Neuron (in vitro differentiated cells): ENCODE results near the gene SETD1B.
"Not testable (repeated sequence)": the region's sequence is repeated elsewhere in the genome, so short reads cannot be mapped to it uniquely, and the experiment has no call there.

Experiments used
- H2AFZ ChIP-seq: one replicate; pipeline ENCODE4 v1.6.1; 2013; ENCODE audit warnings: low read depth, mild to moderate bottlenecking, inconsistent platforms, low read length, moderate library complexity
- H3K27me3 ChIP-seq: one replicate; pipeline ENCODE4 v1.6.1; 2013; ENCODE audit warnings: low read length; ENCODE audit not compliant: insufficient read depth
- H3K36me3 ChIP-seq: one replicate; pipeline ENCODE4 v1.6.1; 2013; ENCODE audit warnings: low read length; ENCODE audit not compliant: insufficient read depth
- H3K4me1 ChIP-seq: one replicate; pipeline ENCODE4 v1.6.1; 2013; ENCODE audit warnings: low read length; ENCODE audit not compliant: insufficient read depth
- H3K4me3 ChIP-seq: 2 replicates; pipeline ENCODE4 v1.5.1; 2013; ENCODE audit warnings: mild to moderate bottlenecking, low read length, moderate library complexity
- H3K9me3 ChIP-seq: one replicate; pipeline ENCODE4 v1.6.1; 2013; ENCODE audit warnings: low read length

Gene SETD1B

GRCh38 chr12:121866331-121866730, 62.5 kb downstream of the SETD1B start:
- H3K9me3 ChIP-seq: no peaks in the 10 kb centered on the region
- H3K36me3 ChIP-seq: no peaks in the 10 kb centered on the region
- peaks cover 7% of the 10 kb centered on the region for H3K4me1 ChIP-seq
- H3K4me3 ChIP-seq: no peak overlapping the region
- H2AFZ ChIP-seq: no peak overlapping the region
- H3K27me3 ChIP-seq: no peaks in the 10 kb centered on the region

GRCh38 chr12:121869229-121869628, 65.4 kb downstream of the SETD1B start:
- H3K27me3 ChIP-seq, H3K4me3 ChIP-seq, H3K9me3 ChIP-seq, H3K4me1 ChIP-seq, H3K36me3 ChIP-seq, H2AFZ ChIP-seq: not testable (repeated sequence)

GRCh38 chr12:121871467-121871866, 67.7 kb downstream of the SETD1B start:
- no peaks in the 10 kb centered on the region for H3K27me3 ChIP-seq
- no peak overlapping the region for H3K4me3 ChIP-seq
- H2AFZ ChIP-seq: no peak overlapping the region
- no peaks in the 10 kb centered on the region for H3K9me3 ChIP-seq
- H3K36me3 ChIP-seq: no peaks in the 10 kb centered on the region
- no peaks in the 10 kb centered on the region for H3K4me1 ChIP-seq

GRCh38 chr12:121872546-121873215, 68.9 kb downstream of the SETD1B start:
- H3K4me3 ChIP-seq: no peak overlapping the region
- H3K27me3 ChIP-seq: no peaks in the 10 kb centered on the region
- H2AFZ ChIP-seq: no peak overlapping the region
- no peaks in the 10 kb centered on the region for H3K9me3 ChIP-seq
- H3K4me1 ChIP-seq: no peaks in the 10 kb centered on the region
- H3K36me3 ChIP-seq: no peaks in the 10 kb centered on the region

DNA sequence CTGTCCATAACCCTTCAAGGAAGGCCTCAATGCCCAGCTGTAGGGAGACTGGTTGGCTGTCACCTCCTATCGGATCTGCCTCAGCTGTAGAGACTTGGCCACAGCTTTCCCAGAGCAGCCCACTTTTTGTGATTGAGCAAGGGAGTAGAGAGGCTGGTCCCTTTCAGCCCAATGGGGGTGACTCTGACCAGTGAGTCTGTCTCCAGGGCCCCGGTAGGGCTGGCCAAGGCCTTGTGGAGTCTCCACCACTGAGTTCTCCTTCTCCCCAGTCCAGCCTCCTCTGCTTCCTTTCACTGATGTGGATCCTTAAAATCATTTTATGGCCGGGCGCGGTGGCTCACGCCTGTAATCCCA, 69.4 kb downstream of the SETD1B start:
- H3K36me3 ChIP-seq: no peaks in the 10 kb centered on the region
- no peaks in the 10 kb centered on the region for H3K9me3 ChIP-seq
- no peak overlapping the region for H3K4me3 ChIP-seq
- no peaks in the 10 kb centered on the region for H3K4me1 ChIP-seq
- H3K27me3 ChIP-seq: no peaks in the 10 kb centered on the region
- H2AFZ ChIP-seq: no peak overlapping the region

DNA sequence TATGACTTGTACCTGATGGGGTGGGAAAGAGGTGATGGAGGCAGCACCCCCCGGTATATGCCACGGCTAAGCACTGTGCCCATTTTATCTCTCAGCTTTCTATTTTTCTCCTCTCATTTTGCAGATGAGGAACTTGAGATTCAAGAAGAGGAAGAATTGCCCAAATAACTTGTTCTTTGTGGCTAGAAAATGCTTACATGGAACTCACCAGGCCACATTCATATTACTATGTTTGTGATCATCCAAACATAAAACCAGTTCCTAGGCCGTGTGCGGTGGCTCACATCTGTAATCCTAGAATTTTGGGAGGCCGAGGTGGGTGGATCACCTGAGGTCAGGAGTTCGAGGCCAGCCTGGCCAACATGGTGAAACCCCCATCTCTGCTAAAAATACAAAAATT, 70.3 kb downstream of the SETD1B start:
- no peak overlapping the region for H3K4me3 ChIP-seq
- no peaks in the 10 kb centered on the region for H3K36me3 ChIP-seq
- H3K27me3 ChIP-seq: no peaks in the 10 kb centered on the region
- H3K9me3 ChIP-seq: no peaks in the 10 kb centered on the region
- no peaks in the 10 kb centered on the region for H3K4me1 ChIP-seq
- H2AFZ ChIP-seq: no peak overlapping the region

GRCh38 chr12:121875582-121875981, 71.8 kb downstream of the SETD1B start:
- H3K27me3 ChIP-seq: no peaks in the 10 kb centered on the region
- H3K9me3 ChIP-seq: no peaks in the 10 kb centered on the region
- H3K4me1 ChIP-seq: no peaks in the 10 kb centered on the region
- H3K36me3 ChIP-seq: no peaks in the 10 kb centered on the region
- H3K4me3 ChIP-seq: no peak overlapping the region
- no peak overlapping the region for H2AFZ ChIP-seq

GRCh38 chr12:121876080-121876447, 72.3 kb downstream of the SETD1B start:
- not testable (repeated sequence) for H3K4me3 ChIP-seq, H3K27me3 ChIP-seq, H3K9me3 ChIP-seq, H3K4me1 ChIP-seq, H2AFZ ChIP-seq, H3K36me3 ChIP-seq
